Stimulated activated CD4-positive, alpha-beta T cell treated with anti-CD3 and anti-CD28 coated beads, Interleukin-4, amount 100 ng/mL, for 1 hour (primary cell): ENCODE data around the gene MRPL16.
"Not testable (repeated sequence)": the region's sequence is repeated elsewhere in the genome, so short reads cannot be mapped to it uniquely, and the experiment has no call there.

Experiments
- DNase-seq: peaks from one replicate; pipeline ENCODE4 v3.0.0-alpha.2; 2020

Gene MRPL16

DNA sequence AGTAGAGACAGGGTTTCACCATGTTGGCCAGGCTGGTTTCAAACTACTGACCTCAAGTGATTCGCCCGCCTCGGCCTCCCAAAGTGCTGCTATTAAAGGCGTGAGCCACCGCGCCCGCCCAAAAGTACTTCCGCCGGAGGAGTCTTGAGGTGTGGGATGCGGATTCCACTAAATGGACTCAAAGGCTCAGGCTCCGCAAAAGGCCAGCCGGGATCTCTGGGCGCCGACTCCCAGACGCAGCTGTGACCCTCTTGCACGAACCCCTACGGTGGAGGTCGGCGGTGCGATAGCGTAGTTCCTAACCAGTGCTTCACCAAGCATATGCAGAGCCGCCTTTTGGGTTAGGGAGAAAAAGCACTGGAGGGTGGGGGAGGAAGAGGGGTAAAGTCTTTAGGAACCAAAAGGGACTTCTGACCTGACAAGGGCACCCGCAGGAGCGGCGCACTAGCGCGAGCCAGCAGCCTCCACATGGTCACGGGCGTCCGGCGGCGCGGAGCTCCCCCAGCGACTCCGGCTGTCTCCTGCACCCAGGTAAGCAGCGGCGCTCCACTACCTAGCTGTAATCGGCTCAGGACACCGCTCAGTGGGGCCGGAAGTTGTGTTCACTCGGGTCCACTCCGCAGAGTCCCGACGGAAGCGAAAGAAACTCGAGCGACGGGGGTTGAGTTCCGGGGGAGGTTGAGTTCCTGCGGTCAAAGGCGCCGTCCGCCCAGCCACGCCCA lies at the start of gene MRPL16:
Gene MRPL16 (minus strand): TSS at position 590 of the 722 bp plus-strand sequence. CDS start 120 bp downstream, at position 470.
- DNase-seq, result peak; percentile 86

- no peak for DNase-seq
Measured at GRCh38 chr11:59859673-59860072, 49.1 kb upstream of the MRPL16 start.

- DNase-seq, result no peak
Measured at GRCh38 chr11:59857439-59858434, 47.2 kb upstream of the MRPL16 start.

GRCh38 chr11:59854871-59855270 lies 44.3 kb upstream of the MRPL16 start:
- no peak for DNase-seq

GRCh38 chr11:59851416-59851815 lies 40.8 kb upstream of the MRPL16 start:
- not testable (repeated sequence) for DNase-seq

GRCh38 chr11:59849551-59849950 lies 39.0 kb upstream of the MRPL16 start:
- DNase-seq, result not testable (repeated sequence)

DNA sequence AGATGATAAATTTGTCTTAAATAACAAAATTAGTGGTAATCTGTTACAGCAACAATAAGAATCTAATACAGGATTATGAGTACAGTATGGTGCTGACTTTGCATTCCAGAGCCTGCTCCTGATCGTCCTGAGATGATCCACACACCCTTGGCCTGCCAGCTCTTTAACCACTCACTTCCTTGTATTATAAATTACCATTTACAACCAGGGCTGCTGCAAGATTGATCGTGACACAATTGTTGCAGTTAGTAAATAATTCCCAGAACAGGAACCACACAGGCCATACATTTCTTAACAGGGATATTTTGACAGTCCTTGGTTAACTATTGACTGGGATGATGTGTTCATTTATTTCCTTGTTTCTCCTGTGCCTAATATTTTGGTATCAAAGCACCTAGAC lies 38.6 kb upstream of the MRPL16 start:
- no peak for DNase-seq

DNA sequence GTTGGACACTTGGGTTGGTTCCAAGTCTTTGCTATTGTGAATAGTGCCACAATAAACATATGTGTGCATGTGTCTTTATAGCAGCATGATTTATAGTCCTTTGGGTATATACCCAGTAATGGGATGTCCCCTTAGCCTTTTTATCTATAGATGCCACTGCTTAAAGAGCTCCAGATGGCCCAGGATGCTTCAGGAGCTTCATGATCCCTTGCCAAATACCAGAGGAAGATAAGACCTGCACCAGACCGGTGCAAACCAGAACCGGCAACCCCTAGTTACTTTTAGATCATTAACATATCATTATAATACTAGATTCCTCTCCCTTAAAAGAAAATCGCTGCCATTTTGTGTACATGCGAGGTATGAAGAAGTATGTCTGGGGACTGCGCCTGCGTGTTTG lies 37.9 kb upstream of the MRPL16 start:
- not testable (repeated sequence) for DNase-seq

DNA sequence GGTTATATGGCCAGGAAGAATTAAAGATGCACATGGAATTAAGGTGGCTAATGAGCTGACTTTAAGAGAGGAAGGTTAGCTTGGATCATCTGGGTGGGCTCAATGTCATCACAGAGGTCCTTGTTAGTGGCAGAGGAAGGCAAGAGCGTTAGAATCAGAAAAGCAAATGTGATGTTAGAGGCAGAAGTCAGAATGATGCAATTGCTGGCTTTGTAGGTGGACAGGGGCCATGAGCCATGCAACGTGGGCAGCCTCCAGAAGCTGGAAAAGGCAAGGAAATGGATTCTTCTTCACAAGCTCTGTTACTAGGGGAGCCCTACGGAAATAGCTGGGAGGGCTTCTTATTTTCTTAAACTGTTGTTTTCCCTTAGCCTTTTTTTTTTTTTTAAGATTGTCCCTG lies 37.0 kb upstream of the MRPL16 start:
- DNase-seq, result no peak

- DNase-seq, result no peak
Measured at GRCh38 chr11:59846556-59846955, 36.0 kb upstream of the MRPL16 start.

DNA sequence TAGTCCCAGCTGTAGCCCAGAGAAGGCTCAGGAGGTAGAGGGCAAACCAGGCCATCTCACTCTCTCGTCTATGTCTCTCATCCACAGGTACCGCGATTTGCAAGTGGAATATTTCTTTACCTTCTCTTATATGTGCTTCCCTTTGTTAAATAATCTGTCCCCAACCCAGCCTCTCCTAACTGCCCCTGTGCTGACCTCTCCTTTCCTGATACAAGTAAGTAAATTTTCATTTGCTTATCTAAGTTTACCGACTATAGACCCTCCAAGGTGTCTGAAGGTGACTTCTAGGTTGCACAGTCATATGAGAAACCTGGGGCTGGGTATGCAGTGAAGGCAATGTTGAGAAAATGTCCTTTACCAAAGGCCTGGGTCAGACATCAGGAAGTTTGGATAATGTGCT lies 34.8 kb upstream of the MRPL16 start, which contains the start of gene CBLIF:
Gene CBLIF (minus strand): TSS at position 101 of the 400 bp plus-strand sequence. CDS start 46 bp downstream, at position 55.
- DNase-seq, result no peak

DNA sequence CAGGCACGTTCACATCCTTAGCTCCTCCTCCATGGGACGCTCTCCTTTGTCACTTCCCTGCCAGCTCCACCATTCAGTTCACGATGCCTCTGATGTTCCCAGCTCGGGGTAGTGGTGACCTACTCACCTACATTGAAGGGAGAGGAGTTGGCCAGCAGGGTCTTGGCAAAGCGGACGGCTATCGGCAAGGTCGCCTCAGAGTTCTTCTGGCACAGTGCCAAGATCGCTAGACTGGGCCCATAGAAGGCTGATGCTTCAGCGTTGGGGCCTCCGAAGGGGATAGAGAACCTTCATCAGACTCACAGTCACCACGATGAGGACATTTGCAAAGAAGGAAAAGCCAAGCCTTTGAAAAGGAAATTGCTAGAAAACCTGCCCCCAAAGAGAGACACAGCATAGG lies 31.7 kb upstream of the MRPL16 start:
- no peak for DNase-seq

GRCh38 chr11:59841514-59841913 lies 30.9 kb upstream of the MRPL16 start:
- DNase-seq, result no peak

GRCh38 chr11:59839615-59840014 lies 29.0 kb upstream of the MRPL16 start:
- DNase-seq, result no peak

GRCh38 chr11:59833602-59834001 lies 23.0 kb upstream of the MRPL16 start:
- no peak for DNase-seq

DNA sequence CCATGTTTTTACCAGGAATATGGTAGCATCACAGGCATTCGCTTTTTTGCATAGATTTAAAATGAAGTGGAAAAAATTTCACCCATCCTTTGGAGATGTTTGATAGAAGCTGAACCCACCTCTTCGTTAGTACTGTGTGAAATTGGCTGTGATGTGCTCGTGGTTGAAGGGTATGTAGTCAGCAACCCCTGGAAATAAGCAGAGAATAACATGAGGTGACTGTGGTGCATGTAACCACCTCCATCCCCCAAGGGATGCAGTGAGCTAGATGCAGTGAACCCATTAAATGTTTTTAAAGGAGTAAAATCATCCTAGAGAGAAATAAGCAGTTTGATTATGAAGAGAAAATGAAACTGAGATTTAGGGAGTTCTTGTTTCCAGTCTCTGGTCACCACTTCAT lies 18.8 kb upstream of the MRPL16 start:
- no peak for DNase-seq

GRCh38 chr11:59822989-59823566 lies 12.5 kb upstream of the MRPL16 start:
- DNase-seq, result no peak

GRCh38 chr11:59818572-59818971 lies 8.0 kb upstream of the MRPL16 start:
- no peak for DNase-seq

DNA sequence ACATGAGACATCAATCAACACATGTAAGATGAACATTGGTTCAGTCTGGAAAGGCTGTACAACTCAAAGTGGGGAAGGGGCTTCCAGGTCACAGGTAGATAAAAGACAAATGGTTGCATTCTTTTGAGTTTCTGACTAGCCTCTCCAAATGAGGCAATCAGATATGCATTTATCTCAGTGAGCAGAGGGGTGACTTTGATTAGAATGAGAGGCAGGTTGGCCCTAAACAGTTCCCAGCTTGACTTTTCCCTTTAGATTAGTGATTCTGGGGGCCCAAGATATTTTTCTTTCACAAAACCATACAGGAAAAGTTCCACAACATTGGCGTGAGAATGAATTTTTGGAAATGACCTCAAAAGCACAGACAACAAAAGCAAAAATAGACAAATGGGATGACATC lies 5.9 kb upstream of the MRPL16 start:
- not testable (repeated sequence) for DNase-seq

DNA sequence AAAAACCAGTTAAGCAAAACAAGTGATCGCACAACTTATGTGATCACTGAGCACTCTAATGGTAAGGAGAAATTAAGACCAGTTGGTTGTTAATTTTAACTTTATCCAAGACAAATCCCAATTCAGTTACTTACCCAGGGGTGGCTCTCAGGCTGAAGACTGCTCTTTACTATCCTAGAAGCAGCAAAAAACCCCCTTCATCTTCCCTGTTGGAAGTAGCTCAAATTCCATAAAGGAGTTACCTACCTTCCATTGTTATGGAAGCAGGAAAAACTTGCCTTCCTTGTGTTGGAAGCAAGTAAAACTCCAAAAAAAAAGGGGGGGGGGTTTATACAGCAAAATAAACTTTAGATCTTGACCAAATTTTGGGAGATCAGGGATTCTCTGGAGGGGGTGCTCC lies 5.2 kb upstream of the MRPL16 start:
- no peak for DNase-seq

GRCh38 chr11:59814021-59814420 lies 3.4 kb upstream of the MRPL16 start:
- no peak for DNase-seq

DNA sequence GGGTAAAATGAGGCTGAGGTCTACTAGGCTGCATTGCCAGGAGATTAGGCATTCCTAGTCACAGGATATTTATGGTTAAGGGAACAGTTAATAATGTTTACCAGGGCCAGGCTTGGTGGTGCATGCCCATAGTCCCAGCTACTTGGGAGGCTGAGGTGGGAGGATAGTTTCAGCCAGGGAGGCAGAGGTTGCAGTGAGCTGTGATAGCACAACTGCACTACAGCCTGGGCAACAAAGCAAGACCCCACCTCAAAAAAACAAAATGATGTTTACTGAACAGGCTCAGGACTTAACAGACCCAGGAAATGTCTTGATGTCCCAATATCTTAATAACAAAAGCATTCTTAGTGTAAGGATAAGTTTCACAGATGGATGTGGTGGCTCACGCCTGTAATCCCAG lies 2.8 kb upstream of the MRPL16 start:
- DNase-seq, result no peak

GRCh38 chr11:59812220-59812619 lies 1.6 kb upstream of the MRPL16 start:
- DNase-seq, result no peak

GRCh38 chr11:59810911-59811259 lies 307 bp upstream of the MRPL16 start:
- DNase-seq, result no peak
